NCI-H748 (cell line): ENCODE measurements around the gene PLCB4.

Source experiments
- DNase-seq: peaks from one replicate; lab custom pipeline; 2025; ENCODE audit not compliant: unreplicated experiment; lab: John Stamatoyannopoulos, UW

The PLCB4 gene

DNA sequence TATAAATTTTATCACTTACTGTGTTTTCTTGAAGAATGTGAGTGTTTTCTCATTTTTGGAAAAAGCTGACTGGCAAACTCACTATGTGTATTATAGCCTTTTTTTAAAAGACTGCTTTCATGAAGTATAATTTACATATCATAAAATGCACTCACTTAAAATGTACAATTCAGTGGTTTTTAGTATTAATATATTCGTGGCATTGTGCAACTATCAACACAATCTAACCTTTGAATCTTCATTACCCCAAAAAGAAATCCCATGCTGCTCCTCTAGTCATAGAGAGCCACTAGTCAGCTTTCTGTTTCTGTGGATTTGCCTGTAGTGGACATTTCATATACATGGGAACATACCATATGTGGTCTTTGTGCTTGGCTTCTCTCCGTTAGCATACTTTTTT lies 143.8 kb downstream of the PLCB4 start:
- no peak for DNase-seq

DNA sequence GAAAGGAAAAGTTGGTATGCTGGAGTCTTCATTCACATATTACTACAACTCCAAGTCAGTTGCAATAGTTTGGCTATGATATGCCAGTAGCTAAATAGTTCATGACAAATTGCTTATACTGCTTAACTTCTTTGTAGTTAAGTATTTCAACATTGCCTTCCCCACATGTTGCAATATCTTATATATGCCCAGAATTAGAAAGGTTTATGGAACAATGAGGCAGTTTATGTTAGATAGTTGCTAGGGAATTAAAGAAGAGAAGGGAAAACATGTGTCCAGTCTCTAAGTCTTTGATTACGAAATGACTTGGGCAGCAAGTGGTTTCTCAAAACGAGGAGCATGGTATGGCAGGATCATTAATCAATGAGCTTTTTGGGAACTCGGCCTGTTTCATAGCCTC lies 145.8 kb downstream of the PLCB4 start:
- no peak for DNase-seq

DNA sequence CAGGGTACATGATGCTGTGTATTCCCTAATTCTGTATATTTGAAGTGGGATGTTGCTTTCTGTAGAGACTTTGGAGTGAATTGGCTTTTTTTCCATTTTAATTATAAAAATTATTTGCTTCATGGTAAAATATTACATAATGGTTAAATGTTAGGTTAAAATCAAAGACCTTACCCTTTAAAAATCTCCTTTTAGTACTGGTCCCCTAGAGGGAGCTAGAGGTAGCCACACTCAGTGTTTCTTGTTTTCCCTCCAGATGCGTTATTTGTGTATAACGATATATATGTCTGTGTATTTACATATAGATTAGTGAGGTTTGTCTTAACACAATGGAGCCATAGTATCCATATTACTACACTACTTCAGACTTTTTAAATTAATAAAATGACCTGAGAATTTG lies 146.7 kb downstream of the PLCB4 start:
- DNase-seq, result peak; percentile 66

DNA sequence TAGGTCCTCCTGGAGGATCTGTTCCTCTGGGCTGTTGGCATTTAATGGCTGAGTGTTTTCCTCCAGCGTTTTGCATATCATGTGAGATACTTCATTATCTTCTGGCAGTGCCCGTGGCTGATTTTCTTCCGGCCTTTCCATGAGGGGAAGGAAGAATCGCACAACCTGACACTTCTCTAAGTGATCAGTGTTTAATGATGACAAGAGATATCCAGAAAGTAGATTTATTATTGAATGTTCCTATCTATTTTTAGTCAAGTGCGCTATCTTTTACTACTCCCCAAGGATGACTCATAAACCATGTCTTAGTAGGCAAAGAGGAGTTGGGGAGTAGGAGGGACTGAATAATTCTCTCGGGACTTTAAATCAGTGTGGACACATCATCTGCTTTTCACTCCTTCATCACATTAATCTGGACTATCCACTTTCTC lies 149.7 kb downstream of the PLCB4 start:
- no peak for DNase-seq

DNA sequence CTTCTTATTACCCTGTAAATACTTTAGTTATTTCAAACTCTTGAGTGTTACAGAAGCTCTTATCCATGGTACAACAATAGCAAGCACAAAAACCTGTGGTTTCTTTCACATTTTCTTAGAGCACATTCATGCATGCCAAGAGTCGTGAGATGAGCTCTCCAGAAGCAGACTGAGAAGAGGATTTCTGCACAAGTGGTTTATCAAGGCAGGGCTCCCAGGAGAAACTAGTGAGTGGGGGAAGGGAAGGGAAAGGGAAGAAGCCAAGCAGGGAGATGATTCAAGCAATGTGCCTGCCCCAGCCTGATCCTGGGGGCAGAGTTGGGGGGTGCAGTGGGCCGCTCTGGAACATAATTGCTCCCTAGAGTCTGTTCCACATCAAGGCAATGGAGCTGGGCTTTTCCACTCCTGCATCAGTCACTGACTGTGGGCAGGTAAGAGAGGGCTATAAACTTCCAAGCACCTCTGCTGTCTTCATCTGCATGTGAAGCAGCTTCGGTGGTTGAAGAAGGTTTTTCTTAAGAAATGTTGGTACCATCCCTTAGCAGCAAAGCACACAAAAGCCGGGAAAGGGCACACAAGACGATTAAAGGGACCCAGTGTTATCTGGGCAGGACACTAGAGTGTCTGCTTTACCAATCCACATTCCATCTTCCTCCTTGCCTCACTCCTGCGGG lies 152.1 kb downstream of the PLCB4 start:
- no peak for DNase-seq

DNA sequence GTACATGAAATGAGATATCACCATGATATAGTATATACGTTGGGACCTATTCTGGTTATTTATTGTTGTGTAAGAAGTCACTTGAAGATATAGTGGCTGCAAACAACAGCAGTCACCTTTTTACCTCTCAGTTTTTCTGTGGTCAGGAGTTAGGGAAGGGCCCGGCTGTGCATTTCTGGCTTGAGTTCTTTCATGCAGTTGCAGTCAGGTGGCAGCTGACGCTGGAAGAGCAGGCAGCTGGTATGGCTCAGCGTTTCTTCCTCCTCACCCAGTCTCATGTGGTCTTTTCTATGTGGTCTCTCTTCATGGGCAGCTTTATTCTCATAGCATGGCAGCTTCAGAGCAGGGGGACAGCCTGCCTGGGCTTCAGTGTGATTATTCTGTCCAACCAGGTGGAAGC lies 154.4 kb downstream of the PLCB4 start:
- no peak for DNase-seq

DNA sequence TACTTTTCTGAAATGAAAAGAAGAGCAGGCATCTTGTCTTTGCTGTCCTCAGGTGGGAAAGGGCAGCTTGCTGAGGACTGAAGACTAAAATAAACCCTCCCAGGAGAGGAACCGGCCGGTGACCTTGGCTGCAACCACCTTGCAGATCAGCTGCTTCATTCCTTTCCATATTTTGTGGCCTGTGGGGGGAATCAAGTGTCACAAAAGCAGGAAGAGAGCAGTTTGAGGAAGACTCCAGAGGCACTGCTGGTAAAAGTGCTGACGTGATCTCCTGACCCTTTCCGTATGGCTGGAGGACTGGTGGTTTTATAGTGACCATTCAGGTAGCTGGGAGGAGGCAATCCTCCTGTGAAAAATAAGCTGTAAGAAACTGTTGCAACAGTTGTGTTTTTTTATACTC lies 157.0 kb downstream of the PLCB4 start:
- no peak for DNase-seq

DNA sequence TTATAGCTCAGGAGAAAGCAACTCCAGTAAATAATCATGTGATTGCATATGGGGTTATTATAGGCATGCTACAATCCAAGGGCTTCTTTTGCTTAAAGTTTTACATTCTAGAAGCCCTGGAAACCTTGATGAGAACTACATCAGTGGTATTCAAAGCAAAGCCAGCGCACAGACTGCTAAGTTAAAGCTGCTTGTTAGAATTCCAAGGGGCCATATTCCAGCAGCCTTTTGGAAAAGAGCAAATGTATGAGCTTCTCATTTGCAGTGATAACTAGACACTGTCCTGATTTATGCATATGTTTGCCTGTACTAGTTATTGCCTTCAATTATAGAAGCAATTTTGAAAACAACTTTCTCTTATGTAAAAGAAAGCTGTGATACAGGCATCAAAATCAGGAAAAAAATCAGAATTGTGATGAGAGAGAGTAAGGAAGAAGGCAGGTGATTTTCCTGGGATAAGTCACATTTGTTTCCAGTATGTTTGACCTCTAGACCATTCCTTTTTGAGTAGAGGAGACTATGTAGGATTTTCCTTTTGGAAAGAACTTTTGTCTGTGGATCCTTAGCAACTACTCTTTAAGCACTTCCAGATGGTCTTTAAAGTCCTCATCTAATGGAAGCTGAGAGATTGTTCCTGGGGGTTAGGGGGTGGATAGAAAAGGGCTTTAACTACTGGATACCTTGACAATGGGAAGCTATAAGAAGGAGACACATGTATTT lies 159.2 kb downstream of the PLCB4 start:
- no peak for DNase-seq

DNA sequence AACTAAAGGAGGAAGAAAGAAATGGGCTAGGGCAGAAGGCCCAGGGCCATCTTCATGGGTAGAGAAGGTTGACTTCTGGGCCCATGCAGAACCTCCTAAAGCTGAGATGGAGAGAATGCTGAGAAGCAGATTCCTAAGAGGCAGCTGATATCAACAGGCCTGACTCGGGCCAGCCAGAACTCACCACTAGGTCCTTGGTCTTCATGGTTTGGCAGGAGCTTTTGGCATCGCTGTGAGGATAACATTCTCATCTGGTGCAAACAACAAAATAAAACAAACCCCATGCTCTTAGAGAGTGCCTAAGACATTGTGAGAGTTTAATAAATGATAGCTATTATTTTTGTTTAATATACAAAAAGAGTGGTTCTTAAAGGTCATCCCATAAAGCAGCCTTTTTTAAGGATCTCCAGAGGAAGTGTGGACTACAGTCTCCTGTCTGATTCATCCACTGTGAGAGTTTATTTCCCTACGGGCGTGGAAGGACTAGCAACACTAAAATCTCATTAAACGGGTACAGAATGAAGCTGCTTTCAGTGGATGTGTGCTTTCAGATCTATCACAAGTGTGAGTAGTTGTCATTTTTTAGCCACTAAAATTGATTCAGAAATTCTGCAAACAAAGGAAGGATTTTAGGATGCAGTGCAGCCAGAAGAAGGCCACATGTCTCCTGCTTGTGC lies 160.0 kb downstream of the PLCB4 start:
- no peak for DNase-seq

DNA sequence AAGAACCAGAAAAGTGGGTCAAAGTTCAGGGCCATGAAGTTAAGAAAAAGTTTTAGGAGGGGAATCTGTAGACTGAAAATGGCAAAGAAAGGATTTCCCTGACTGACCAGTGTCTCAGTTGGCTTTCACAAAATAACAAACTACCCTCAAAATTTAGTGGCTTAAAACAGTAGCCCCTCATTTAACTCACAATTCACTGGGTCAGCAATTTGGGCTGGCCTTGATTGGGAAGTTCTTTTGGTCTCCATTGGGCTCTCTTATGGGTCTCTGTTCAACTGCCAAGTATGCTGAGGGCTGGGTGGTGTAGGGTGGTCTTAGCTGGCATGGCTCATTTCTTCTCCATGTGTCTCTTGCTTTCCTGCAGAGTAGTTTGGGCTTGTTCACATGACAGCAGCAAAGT lies 161.5 kb downstream of the PLCB4 start:
- no peak for DNase-seq

DNA sequence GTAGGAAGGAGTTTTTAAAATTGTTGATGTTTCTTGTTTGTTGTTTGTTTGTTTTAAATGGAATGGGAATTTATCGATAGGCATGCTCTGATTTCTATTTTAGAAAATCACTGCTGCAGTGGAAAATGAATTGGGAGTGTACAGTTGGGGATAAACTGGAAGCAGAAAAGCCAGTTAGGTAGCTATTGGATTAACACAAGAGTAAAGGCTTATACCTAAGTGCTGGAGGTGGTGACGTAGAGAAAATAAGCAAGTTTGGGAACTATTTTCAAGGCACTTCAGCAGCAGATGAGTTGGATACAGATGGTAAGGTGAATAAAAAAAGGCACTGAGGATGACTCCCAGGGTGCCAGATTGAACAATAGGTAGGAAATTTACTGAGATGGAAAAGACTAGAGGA lies 164.9 kb downstream of the PLCB4 start:
- DNase-seq, result no peak

DNA sequence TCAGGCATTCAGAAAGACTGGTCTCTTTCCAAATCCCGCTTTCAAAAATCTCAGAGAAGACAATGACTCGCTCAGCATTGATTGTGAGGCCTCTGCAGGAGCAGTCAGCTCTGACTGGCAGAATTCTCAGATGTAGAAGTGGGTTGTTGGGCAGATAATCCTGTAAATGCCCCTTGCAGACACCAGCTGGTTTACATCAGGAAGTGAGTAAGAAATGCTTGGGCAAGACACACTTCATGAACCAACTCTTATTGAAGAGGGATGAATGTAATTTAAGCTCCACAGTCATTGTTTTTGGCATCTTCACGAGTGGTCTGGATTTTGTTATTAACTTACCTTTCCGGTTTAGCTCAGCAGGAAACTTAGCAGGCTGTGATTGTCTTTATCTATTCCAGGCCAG lies 166.6 kb downstream of the PLCB4 start:
- peak; percentile 60 for DNase-seq

DNA sequence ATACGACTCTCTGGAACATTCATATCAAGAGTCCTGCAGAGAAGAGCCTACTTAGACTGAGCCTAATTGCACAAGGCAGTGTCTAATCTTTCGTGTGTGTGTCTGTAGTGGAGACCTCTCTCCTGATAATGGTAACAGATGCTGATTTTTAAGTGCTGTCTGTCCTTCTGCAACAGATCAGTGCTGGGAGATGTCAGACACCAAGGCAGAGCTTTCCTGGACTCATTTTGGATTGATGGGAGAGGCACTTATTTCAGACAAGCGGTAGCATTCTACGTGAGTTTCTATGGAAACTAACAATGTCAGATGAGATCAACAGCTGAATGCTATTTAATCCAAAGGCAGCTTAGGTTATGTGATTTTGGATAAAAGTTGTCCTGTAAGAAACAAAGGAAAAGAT lies 167.6 kb downstream of the PLCB4 start:
- DNase-seq, result peak; percentile 32

DNA sequence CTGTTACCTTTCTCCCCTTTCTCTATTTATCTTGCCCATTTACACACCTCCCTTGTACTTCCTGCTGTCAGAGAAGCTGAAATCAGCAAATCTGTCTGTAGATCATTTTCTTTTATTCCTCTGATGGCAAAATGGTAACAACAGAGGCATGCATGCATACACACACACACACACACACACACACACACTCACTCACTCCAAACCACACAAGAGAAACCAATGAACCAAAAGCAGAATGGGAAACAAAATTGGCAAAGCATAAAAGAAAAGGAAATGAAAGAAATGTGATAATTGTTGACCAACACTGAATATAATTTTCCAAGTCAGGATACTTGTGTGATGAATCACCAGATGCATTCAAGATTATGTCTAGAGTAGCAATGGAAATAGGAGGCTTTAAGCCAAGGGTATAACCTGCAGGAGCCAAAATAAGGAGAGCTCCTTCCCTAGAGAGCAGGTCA lies 172.4 kb downstream of the PLCB4 start:
- DNase-seq, result peak; percentile 58

DNA sequence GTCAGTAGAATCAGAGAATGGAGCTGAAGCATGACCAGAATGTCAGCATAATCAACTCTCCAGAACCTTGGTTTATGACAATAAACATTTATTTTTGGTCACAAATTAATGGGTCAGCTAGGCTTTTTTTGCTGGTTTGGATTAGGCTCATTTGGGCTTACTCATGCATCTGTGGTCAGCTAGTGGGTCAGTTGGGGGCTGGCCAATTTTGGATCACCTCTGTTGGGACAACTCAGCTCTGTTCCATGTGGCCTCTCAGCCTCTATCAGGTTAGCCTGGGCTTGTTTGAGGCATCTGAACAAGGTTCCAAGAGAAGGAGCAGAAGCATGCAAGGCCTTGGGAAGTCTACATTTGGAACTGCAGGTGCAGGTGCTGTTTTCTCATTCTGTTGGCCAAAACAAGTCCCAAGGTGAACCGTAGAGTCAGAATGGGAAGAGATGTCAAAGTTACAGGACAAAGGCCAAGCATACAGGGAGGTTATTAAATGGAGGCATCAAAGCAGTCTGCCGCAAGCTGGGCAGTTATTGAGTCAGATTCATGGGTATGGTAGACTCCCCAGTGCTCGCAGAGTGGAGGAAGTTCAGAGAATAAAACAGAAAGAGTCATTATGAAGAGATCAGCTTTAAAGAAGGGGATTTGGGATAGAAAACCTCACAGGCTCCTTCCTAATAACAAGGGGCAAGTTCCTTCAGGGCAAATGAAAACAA lies 173.0 kb downstream of the PLCB4 start:
- DNase-seq, result no peak

DNA sequence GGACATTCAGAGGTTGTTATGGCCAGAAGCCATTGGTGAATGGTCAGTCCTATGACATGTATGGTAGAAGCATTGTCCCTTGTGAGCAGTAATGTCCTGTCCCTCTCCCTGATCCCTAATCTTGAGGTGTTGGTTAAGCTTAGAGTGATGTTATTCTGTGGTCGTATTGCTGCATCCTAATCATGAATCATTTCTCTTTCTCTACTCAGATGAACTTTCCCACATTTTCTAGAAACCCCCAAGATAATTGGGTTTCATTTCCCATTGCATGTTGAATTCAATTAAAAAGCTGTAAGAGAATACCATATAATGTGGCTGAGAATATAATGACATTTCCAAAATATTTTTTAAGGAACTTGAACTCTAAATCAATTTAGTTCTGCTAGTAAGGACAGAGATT lies 175.1 kb downstream of the PLCB4 start:
- DNase-seq, result no peak

DNA sequence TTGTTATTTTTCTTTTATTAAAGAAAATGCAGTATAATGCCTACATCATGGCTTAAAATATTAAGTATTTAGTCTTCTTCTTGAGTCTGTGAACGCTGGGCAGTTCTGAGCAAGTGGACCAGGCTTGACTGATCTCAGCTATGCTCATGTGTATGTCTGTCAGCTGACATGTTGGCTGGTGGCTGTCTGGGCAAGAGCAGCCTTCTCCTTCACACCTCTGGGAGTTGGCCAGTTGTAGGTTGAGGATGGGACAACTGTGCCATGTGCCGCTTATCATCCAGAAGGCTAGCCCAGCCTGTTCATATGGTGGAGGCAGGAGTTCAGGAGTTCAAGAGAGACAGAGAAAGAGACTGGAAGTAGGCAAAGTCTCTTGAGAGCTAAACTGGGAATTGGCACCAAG lies 175.9 kb downstream of the PLCB4 start:
- DNase-seq, result no peak

DNA sequence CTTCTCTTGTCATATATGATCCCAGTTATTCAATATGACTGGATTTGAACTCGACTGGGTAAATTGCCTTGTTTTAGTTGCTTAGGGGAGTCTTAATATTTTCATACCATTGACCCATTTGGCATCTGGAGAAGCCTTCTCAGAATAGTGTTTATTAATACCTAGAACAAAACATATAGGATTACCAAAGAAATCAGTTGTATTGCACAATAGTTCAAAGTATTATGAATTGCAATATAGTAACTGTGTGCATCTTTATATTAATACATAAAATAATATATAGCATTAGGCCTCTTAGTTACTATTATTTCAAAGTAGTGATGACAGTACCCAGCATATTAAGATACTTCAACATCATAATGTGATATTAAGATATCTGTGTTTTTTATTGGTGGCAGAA lies 177.8 kb downstream of the PLCB4 start:
- DNase-seq, result no peak

DNA sequence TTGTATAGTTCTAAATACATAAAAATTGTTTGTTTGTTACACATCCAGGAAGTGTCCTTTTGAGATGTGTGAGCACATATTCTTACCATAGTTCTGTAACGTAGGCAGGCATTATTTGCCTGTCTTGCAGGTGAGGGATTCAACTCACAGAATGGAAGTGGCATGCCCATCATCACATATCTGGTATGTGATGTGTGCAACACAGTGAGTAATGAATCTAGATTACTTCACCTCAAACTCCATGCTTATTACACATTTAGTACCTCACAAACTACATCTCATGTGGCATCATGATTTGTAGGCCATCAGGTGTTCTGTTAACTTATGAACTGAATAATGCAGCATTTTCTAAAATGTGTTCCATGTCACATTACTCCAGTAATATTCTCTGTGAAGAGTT lies 181.6 kb downstream of the PLCB4 start:
- DNase-seq, result no peak

DNA sequence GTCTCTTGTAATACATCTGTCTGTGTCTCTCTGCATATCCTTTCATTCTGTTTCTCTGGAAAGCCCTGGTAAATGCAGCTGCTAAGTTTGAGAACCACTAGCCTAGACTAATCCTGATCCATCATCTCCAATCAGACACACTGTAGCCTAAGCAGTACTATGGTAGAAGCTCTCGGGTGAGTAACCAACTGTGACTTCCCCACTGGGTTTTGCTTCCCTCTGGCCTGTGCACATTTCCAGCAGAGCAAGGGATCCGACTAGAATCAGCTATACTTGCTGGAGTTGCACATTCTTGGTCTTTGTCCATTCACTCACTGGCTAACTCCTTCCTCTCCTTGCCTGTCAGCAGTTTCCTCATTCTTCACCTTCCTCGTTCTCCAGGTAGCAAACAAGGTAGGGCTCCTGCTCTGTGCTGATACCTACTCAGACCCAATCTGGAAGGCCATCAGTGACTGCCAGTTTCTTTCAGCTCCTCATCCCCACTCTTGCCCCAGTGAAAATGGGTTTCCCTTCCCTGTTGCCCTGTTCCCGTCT lies 184.2 kb downstream of the PLCB4 start:
- no peak for DNase-seq

DNA sequence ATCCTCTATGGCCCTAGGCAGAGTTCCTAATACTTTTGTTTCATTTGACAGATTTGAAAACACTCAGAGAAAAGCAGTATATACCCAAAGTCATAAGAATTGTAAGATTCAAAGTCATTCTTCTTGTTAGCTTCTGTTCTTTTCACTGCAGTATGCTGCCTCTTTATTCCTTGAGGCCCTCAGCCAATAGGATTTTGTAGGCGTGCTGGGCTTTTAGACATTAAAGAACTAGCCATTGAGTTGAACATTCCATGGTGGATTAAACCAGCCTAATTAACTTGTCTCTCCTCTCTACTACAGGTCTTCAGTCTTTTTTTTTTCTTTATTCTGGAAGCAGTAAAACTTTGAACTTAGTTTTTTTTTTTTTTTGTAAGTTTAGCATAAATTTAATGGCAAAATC lies 186.3 kb downstream of the PLCB4 start:
- DNase-seq, result no peak
